ENCODE measurements around the gene MTERF4.

The MTERF4 gene

DNA sequence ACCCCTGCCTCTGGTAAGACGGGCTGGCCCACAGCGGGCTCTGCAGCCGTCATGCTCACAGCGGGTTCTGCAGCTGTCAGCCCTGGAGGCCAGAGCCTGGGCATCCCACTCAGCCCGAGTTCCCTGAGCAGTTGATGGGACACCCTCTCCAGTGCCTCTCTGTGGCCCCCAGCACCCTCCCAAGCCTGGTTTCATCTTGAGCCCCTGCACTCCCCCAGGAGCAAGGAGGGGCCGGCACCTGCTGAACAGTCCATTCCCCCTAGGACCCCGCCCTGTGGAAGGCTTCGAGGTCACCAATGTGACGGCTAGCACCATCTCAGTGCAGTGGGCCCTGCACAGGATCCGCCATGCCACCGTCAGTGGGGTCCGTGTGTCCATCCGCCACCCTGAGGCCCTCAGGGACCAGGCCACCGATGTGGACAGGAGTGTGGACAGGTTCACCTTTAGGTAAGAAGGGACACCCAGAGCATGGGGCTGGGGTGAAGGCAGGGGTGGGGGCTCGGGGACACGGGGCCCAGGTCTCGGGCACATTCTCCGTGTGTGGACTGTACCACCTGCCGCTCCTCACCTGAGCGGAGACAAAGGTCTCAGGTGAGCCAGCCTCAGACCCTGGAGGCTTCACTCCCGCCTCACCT lies 34.5 kb downstream of the MTERF4 start:
- TF ChIP-seq, protein P1, sequence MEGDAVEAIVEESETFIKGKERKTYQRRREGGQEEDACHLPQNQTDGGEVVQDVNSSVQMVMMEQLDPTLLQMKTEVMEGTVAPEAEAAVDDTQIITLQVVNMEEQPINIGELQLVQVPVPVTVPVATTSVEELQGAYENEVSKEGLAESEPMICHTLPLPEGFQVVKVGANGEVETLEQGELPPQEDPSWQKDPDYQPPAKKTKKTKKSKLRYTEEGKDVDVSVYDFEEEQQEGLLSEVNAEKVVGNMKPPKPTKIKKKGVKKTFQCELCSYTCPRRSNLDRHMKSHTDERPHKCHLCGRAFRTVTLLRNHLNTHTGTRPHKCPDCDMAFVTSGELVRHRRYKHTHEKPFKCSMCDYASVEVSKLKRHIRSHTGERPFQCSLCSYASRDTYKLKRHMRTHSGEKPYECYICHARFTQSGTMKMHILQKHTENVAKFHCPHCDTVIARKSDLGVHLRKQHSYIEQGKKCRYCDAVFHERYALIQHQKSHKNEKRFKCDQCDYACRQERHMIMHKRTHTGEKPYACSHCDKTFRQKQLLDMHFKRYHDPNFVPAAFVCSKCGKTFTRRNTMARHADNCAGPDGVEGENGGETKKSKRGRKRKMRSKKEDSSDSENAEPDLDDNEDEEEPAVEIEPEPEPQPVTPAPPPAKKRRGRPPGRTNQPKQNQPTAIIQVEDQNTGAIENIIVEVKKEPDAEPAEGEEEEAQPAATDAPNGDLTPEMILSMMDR (conservative IDR thresholded peaks at IDR 0.05; ENCODE audit: low read depth, low read length) = no peak
- no peak overlapping the region for H3K4me3 ChIP-seq (ENCODE audit: low read length)
- no peak for DNase-seq (ENCODE audit: low read depth)

DNA sequence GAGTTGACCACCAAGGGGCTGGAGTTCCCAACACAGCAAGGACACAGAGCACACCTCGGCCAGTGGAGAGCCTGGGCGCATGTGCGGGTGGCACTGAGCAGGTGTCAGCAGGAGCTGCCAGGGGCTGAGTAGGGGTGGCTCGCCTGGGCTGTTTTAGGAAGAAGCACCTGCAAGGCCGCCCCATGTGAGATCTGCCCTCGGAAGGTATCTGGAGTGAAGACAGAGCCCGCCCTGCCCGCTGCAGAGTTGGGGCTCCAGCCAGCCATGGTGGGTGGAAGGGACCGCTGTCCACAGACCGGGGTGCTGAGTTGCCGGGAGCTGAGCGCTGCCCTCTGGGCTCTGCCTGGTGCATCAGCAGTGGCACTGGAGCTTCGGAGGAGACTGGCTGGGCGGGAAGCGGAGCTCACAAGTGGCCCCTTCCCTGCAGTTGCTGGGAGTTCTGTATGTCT lies 35.2 kb downstream of the MTERF4 start:
- no peak overlapping the region for H3K4me3 ChIP-seq (ENCODE audit: low read length)
- no peak for DNase-seq (ENCODE audit: low read depth)
- TF ChIP-seq, protein P1 (conservative IDR thresholded peaks at IDR 0.05; ENCODE audit: low read depth, low read length) = peak; percentile 23

- DNase-seq (ENCODE audit: low read depth) = no peak
- TF ChIP-seq, protein P1 (conservative IDR thresholded peaks at IDR 0.05; ENCODE audit: low read depth, low read length) = no peak
- no peak overlapping the region for H3K4me3 ChIP-seq (ENCODE audit: low read length)
These were observed 35.8 kb downstream of the MTERF4 start for GRCh38 chr2:241066171-241066892.

DNA sequence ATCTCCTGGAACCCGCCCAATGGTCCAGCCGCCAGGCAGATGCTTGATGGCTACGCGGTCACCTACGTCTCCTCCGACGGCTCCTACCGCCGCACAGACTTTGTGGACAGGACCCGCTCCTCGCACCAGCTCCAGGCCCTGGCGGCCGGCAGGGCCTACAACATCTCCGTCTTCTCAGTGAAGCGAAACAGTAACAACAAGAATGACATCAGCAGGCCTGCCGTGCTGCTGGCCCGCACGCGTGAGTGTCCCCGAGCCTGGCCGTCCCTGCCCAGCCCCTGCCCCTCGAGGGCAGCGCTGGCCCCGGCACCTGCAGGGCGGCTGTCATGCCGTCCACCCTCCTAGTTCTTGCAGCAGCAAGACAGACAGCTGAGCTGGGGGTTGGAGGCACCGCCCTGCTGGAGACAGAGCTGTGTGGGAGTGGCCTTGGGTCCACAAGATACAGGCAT lies 36.7 kb downstream of the MTERF4 start:
- no peak overlapping the region for H3K4me3 ChIP-seq (ENCODE audit: low read length)
- no peak for DNase-seq (ENCODE audit: low read depth)
- TF ChIP-seq, protein P1 (conservative IDR thresholded peaks at IDR 0.05; ENCODE audit: low read depth, low read length) = no peak

GRCh38 chr2:241064802-241065354 lies 37.2 kb downstream of the MTERF4 start:
- TF ChIP-seq, protein P1 (conservative IDR thresholded peaks at IDR 0.05; ENCODE audit: low read depth, low read length) = no peak
- no peak overlapping the region for H3K4me3 ChIP-seq (ENCODE audit: low read length)
- no peak for DNase-seq (ENCODE audit: low read depth)

DNA sequence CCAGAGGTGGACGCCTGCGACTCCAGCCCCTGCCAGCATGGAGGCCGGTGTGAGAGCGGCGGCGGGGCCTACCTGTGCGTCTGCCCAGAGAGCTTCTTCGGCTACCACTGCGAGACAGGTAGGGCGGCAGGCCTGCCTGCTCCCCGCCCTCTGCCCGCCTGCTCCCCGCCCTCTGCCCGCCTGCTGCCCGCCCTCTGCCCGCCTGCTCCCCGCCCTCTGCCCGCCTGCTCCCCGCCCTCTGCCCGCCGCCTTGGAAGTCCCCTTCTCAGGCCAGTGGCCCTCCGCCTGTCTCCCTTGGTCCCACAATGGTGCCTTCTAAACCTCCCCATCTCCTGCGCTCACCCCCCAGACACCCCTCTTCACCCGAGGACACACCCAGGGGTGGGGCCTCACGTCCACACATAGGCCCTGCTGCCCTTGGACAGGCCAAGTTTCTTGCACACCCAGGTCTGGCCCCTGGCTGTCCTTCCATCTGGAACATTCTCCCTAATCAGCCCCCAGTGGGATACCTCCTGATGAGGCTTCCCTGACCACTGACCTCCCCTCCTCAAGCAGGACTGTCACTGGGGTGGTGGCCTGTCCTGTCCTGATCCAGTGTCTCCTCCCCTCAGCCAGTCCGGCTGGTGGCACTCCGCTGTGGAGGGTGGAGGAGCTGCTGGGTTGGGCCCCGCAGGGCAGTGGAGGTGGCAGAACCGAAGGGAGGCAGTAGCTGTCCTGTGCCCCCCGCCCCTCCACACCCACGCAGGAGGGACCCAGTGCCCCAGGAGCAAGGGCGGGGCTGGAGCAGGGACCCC lies 37.9 kb downstream of the MTERF4 start:
- H3K4me3 ChIP-seq (ENCODE audit: low read length) = no peak overlapping the region
- TF ChIP-seq, protein P1 (conservative IDR thresholded peaks at IDR 0.05; ENCODE audit: low read depth, low read length) = no peak
- DNase-seq (ENCODE audit: low read depth) = no peak

All from retinal pigment epithelial cell (primary cell).